SK-N-SH (cell line): ENCODE results near the gene ZSCAN18.

Source experiments
- CTCF ChIP-seq: fragments of 200-600 bp; sonication (generic); IDR thresholded peaks from 2 replicates; pipeline ENCODE4 v1.6.1; 2017; ENCODE audit warnings: antibody characterized with exemption, mild to moderate bottlenecking, moderate library complexity
- EP300 ChIP-seq, 2 experiments: IDR thresholded peaks; 2 replicates each; pipeline versions ENCODE4 v1.4.0 to v1.6.1; 2012; ENCODE audit warnings: borderline replicate concordance in 1 of 2, low read depth in 1 of 2, low read length in 1 of 2
- JUND ChIP-seq: IDR thresholded peaks from 2 replicates; pipeline ENCODE4 v1.4.0; 2012
- MAX ChIP-seq: IDR thresholded peaks from 2 replicates; pipeline ENCODE4 v1.4.0; 2012; ENCODE audit warnings: low read depth
- RAD21 ChIP-seq: IDR thresholded peaks from 2 replicates; pipeline ENCODE4 v1.6.1; 2012; ENCODE audit warnings: mild to moderate bottlenecking, low read length
- REST ChIP-seq: IDR thresholded peaks from 2 replicates; pipeline ENCODE4 v1.6.1; 2012; ENCODE audit warnings: mild to moderate bottlenecking, low read depth, low read length, moderate library complexity
- YY1 ChIP-seq: IDR thresholded peaks from 2 replicates; pipeline ENCODE4 v1.4.0; 2012; ENCODE audit warnings: low read depth, mild to moderate bottlenecking

- TF ChIP-seq YY1: no peak
- TF ChIP-seq CTCF: no peak
- no peak for TF ChIP-seq JUND
- TF ChIP-seq EP300 (IDR thresholded peaks at IDR 0.05; ENCODE audit: borderline replicate concordance in 1 of 2, low read depth in 1 of 2, low read length in 1 of 2): no peak
- no peak for TF ChIP-seq RAD21
- no peak for TF ChIP-seq REST
- no peak for TF ChIP-seq MAX
Measured at GRCh38 chr19:58134244-58134643, 36.2 kb upstream of the ZSCAN18 start.
